Endothelial cell of umbilical vein (primary cell): Measurements from ENCODE around the gene HOXA3. TPM values are rescaled to one million over a fixed set of nuclear protein-coding genes. Genes with fewer than 3 reads are reported as not detected.

Source experiments
- BruUV-seq: library from RNA; stranded (reverse); fragments of 400-500 nt; replicated peaks from 2 replicates; lab custom pipeline; 2021; lab: Mats Ljungman, UMichigan
- CTCF ChIA-PET: fragments of 300-600, 350-600 bp; sonication (Branson Sonifier 250); formaldehyde crosslinking; loops from one replicate; lab custom pipeline; 2021; ENCODE audit warnings: antibody characterized with exemption, inconsistent platforms; lab: Charles Lee
- POLR2A ChIA-PET: fragments of 300-600, 350-600 bp; sonication (Branson Sonifier 250); formaldehyde crosslinking; loops from one replicate; lab custom pipeline; 2021; ENCODE audit warnings: antibody characterized with exemption, inconsistent platforms; lab: Charles Lee
- DNase-seq: peaks from one replicate; pipeline ENCODE4 v3.0.0-alpha.2; 2011; ENCODE audit warnings: low read depth, low spot score
- FAIRE-seq: peaks from 2 replicates; lab custom pipeline; 2011; peaks lifted over from hg19 to GRCh38; lab: Jason Lieb, UNC
- H2AFZ ChIP-seq: 2 replicates; pipeline ENCODE4 v1.6.0; 2012; ENCODE audit warnings: low read depth, low read length, control low read depth, inconsistent platforms
- H3K27ac ChIP-seq: 2 replicates; pipeline ENCODE4 v1.5.1; 2011; ENCODE audit warnings: low read depth, mild to moderate bottlenecking, control low read depth, low read length, moderate library complexity; ENCODE audit not compliant: insufficient read depth
- H3K27me3 ChIP-seq, 2 experiments: 2 replicates each; pipeline versions ENCODE4 v1.6.0 to v1.6.1; 2011; ENCODE audit warnings: low read length in 2 of 2, mixed read lengths in 1 of 2; ENCODE audit not compliant: control insufficient read depth in 2 of 2, insufficient read depth in 2 of 2
- H3K36me3 ChIP-seq, 2 experiments: 2 replicates in 1 of 2; 3 replicates in 1 of 2; pipeline ENCODE4 v1.5.1; 2011; ENCODE audit warnings: low read length in 2 of 2, mild to moderate bottlenecking in 1 of 2, moderate library complexity in 1 of 2; ENCODE audit not compliant: control insufficient read depth in 2 of 2, insufficient read depth in 2 of 2; ENCODE audit errors: extremely low read depth in 1 of 2
- H3K4me1 ChIP-seq: 3 replicates; pipeline ENCODE4 v1.5.1; 2011; ENCODE audit warnings: mild to moderate bottlenecking, low read length; ENCODE audit not compliant: control insufficient read depth, insufficient read depth; ENCODE audit errors: extremely low read depth
- H3K4me2 ChIP-seq: 2 replicates; pipeline ENCODE4 v1.6.1; 2011; ENCODE audit warnings: low read length, control low read depth, mixed read lengths; ENCODE audit not compliant: insufficient read depth
- H3K4me3 ChIP-seq, 3 experiments: fragments of 200-600 bp in 1 of 3; sonication (generic), shearing (Covaris generic) in 1 of 3; replicated peaks in 1 of 3; 2 replicates each; pipeline ENCODE4 v1.5.1; 2011 to 2016; ENCODE audit warnings: control low read depth in 3 of 3, low read length in 3 of 3, mild to moderate bottlenecking in 2 of 3, inconsistent platforms in 1 of 3, low read depth in 1 of 3, moderate library complexity in 1 of 3; ENCODE audit not compliant: insufficient read depth in 1 of 3
- H3K79me2 ChIP-seq: 2 replicates; pipeline ENCODE4 v1.6.0; 2012; ENCODE audit warnings: low read length, inconsistent platforms; ENCODE audit not compliant: control insufficient read depth, insufficient read depth
- H3K9ac ChIP-seq: replicated peaks from 2 replicates; pipeline ENCODE3; 2011; ENCODE audit warnings: low read length, control low read depth; ENCODE audit not compliant: insufficient read depth; ENCODE audit errors: extremely low read depth
- H3K9me1 ChIP-seq: replicated peaks from 3 replicates; pipeline ENCODE4 v1.6.0; 2011; ENCODE audit warnings: mild to moderate bottlenecking, low read length; ENCODE audit not compliant: control insufficient read depth, insufficient read depth; ENCODE audit errors: extremely low read depth
- H3K9me3 ChIP-seq: replicated peaks from 2 replicates; pipeline ENCODE4 v1.5.1; 2012; ENCODE audit warnings: low read length, inconsistent platforms; ENCODE audit not compliant: control insufficient read depth, insufficient read depth
- H4K20me1 ChIP-seq: replicated peaks from 2 replicates; pipeline ENCODE3; 2011; ENCODE audit warnings: mild to moderate bottlenecking, low read length; ENCODE audit not compliant: control insufficient read depth, insufficient read depth; ENCODE audit errors: extremely low read depth
- EZH2 ChIP-seq: IDR thresholded peaks from 2 replicates; pipeline ENCODE4 v1.6.1; 2012; ENCODE audit warnings: borderline replicate concordance, low read depth, mild to moderate bottlenecking, moderate library complexity, low read length, inconsistent platforms; ENCODE audit not compliant: severe bottlenecking
- FOS ChIP-seq: IDR thresholded peaks from 2 replicates; pipeline ENCODE4 v1.6.1; 2011; ENCODE audit warnings: mild to moderate bottlenecking, low read length, moderate library complexity, borderline replicate concordance; ENCODE audit not compliant: insufficient read depth
- GATA2 ChIP-seq: IDR thresholded peaks from 2 replicates; pipeline ENCODE4 v1.7.0; 2011; ENCODE audit warnings: low read depth, mild to moderate bottlenecking, moderate library complexity, mixed read lengths, low read length; ENCODE audit not compliant: insufficient read length, insufficient read depth
- JUN ChIP-seq: IDR thresholded peaks from 2 replicates; pipeline ENCODE4 v1.6.1; 2011; ENCODE audit warnings: borderline replicate concordance, low read depth; ENCODE audit not compliant: insufficient read length, insufficient read depth
- MYC ChIP-seq: IDR thresholded peaks from one replicate; pipeline ENCODE4 v1.6.1; 2011; ENCODE audit warnings: mild to moderate bottlenecking, low read depth, low read length
- POLR2A ChIP-seq: IDR thresholded peaks from 2 replicates; pipeline ENCODE4 v1.6.1; 2012; ENCODE audit warnings: low read depth, mild to moderate bottlenecking, control low read depth, low read length
- POLR2AphosphoS5 ChIP-seq: IDR thresholded peaks from 2 replicates; pipeline ENCODE4 v1.6.1; 2012; ENCODE audit warnings: low read depth, mild to moderate bottlenecking, control low read depth, low read length, moderate library complexity; ENCODE audit not compliant: insufficient read depth
- dilution Hi-C: fragments of 300-500 bp; cut with MboI; formaldehyde crosslinking; loops from one replicate; pipeline ENCODE4 v1.15.0; 2019; ENCODE audit warnings: low sequenced_read_pairs; ENCODE audit not compliant: extremely low pct_ligation_motif_present
- intact Hi-C: fragments of 100-400 bp; cut with micrococcal nuclease; formaldehyde crosslinking; loops from one replicate; pipeline ENCODE4 v1.10.0; 2022
- polyA plus RNA-seq, 4 experiments: library from polyadenylated mRNA; depleted of rRNA in 3 of 4; stranded (reverse) in 3 of 4; unstranded in 1 of 4; fragments of >200 nt; gene quantifications; 2 replicates each; pipeline versions ENCODE4 v1.2.1 to v1.2.3, GENCODE V29; 2011 to 2012; ENCODE audit warnings: missing spikeins in 1 of 4
- total RNA-seq: library from RNA; stranded (reverse); gene quantifications from 2 replicates; pipeline ENCODE4 v1.2.3, GENCODE V29; 2021
- TF ChIP-seq, protein P1 (sequence below), 2 donors: IDR thresholded peaks; 1 replicate in 1 of 2; 2 replicates in 1 of 2; pipeline ENCODE4 v1.5.1; 2011; ENCODE audit warnings: low read length in 2 of 2, mild to moderate bottlenecking in 2 of 2, moderate library complexity in 2 of 2, control low read depth in 1 of 2, inconsistent platforms in 1 of 2, low read depth in 1 of 2; ENCODE audit not compliant: insufficient read depth in 1 of 2; ENCODE audit errors: extremely low read depth in 1 of 2
- TF ChIP-seq, protein P2 (sequence below): IDR thresholded peaks from 2 replicates; pipeline ENCODE4 v1.6.1; 2011; ENCODE audit not compliant: insufficient read depth, insufficient read length

The HOXA3 gene
- total and polyA plus RNA-seq, 2 donors (not counting 3 experiments of a cell fraction or from before 2014, with no cell fraction given) = 4.7 to 14.0 TPM

DNA sequence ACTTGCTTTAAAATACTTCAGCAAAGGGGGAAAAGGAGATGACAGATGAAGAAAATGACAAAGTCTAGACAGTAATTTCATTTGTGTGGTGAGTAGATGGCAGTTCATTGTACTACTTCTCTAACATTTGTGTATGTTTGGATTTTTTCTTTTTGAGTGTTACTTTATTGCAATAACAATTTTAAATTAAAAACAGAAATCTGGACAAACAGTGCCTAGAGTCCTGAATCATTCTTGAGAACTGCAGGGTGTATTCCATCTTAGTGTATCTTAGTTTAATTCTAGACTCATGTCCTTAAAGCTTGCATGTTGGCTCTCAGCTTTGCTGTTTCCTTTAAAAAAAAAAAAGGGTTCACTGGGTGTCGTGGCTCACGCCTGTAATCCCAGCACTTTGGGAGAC lies 87.7 kb downstream of the HOXA3 start:
- H3K36me3 ChIP-seq = no peaks in the 10 kb centered on the region
- no peaks in the 10 kb centered on the region for H3K27me3 ChIP-seq
- no peaks in the 10 kb centered on the region for H4K20me1 ChIP-seq
- no TSS peak for BruUV-seq
- ChIA-PET CTCF (interaction anchor here (0.9 kb wide), 1 partner anchor 214 kb away, joined by 3 read pairs; no protein-coding TSS in a partner anchor), POLR2A (no interaction called here)
- no peak overlapping the region for H2AFZ ChIP-seq
- H3K4me3 ChIP-seq = no peak overlapping the region
- DNase-seq = no peak
- H3K9ac ChIP-seq = no peak overlapping the region
- FAIRE-seq = no peak
- TF ChIP-seq POLR2A (no peak), GATA2 (no peak), JUN (no peak)
- TF ChIP-seq, protein P1, sequence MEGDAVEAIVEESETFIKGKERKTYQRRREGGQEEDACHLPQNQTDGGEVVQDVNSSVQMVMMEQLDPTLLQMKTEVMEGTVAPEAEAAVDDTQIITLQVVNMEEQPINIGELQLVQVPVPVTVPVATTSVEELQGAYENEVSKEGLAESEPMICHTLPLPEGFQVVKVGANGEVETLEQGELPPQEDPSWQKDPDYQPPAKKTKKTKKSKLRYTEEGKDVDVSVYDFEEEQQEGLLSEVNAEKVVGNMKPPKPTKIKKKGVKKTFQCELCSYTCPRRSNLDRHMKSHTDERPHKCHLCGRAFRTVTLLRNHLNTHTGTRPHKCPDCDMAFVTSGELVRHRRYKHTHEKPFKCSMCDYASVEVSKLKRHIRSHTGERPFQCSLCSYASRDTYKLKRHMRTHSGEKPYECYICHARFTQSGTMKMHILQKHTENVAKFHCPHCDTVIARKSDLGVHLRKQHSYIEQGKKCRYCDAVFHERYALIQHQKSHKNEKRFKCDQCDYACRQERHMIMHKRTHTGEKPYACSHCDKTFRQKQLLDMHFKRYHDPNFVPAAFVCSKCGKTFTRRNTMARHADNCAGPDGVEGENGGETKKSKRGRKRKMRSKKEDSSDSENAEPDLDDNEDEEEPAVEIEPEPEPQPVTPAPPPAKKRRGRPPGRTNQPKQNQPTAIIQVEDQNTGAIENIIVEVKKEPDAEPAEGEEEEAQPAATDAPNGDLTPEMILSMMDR (IDR thresholded peaks at IDR 0.05; ENCODE audit: extremely low read depth in 1 of 2, insufficient read depth in 1 of 2, low read depth in 1 of 2, low read length in 2 of 2) = no peak
- H3K9me1 ChIP-seq = no peaks in the 10 kb centered on the region
- intact Hi-C loops = no loop called here
- peaks cover 5% of the 10 kb centered on the region for H3K4me1 ChIP-seq
- dilution Hi-C loops = no loop called here
- no peaks in the 10 kb centered on the region for H3K79me2 ChIP-seq
- no peak overlapping the region for H3K27ac ChIP-seq
- no peak overlapping the region for H3K4me2 ChIP-seq
- no peaks in the 10 kb centered on the region for H3K9me3 ChIP-seq

DNA sequence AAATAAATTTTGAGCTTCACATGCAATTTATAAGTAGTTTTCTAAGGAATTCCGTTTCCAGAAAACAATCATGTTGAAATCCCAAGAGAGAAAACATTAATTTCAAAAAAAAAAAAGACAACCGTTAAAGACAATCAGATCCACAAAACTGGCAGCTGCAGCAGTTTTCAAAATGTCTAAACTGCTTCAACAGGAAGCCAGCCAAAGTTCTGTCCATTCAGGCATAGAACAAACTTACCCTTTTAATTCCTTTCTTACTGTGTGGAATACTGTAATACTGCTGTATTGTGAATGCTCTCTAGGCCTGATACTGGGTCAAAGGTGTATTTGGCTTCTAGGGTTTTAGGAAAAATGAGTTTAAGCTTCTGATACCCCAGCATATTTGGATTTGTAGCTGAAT lies 88.2 kb downstream of the HOXA3 start:
- ChIA-PET POLR2A (no interaction called here), CTCF (interaction anchor here (0.9 kb wide), 1 partner anchor 214 kb away, joined by 3 read pairs; no protein-coding TSS in a partner anchor)
- no TSS peak for BruUV-seq
- Histone ChIP-seq H3K27me3 (no peaks in the 10 kb centered on the region), H3K9me1 (no peaks in the 10 kb centered on the region), H3K36me3 (no peaks in the 10 kb centered on the region), H3K27ac (no peak overlapping the region), H3K9ac (no peak overlapping the region), H3K4me2 (no peak overlapping the region), H3K79me2 (no peaks in the 10 kb centered on the region), H3K9me3 (no peaks in the 10 kb centered on the region), H4K20me1 (no peaks in the 10 kb centered on the region), H3K4me3 (no peak overlapping the region), H3K4me1 (peaks cover 5% of the 10 kb centered on the region), H2AFZ (no peak overlapping the region)
- TF ChIP-seq, protein P2, sequence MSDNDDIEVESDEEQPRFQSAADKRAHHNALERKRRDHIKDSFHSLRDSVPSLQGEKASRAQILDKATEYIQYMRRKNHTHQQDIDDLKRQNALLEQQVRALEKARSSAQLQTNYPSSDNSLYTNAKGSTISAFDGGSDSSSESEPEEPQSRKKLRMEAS = no peak
- no peak for TF ChIP-seq POLR2AphosphoS5
- no peak for TF ChIP-seq GATA2
- no peak for TF ChIP-seq EZH2
- no peak for TF ChIP-seq FOS
- no peak for TF ChIP-seq POLR2A
- no peak for TF ChIP-seq MYC
- TF ChIP-seq JUN = no peak
- TF ChIP-seq, protein P1 (IDR thresholded peaks at IDR 0.05; ENCODE audit: extremely low read depth in 1 of 2, insufficient read depth in 1 of 2, low read depth in 1 of 2, low read length in 2 of 2) = no peak
- intact Hi-C loops = no loop called here
- DNase-seq = peak; percentile 15
- FAIRE-seq = no peak
- dilution Hi-C loops = no loop called here
